B cell (primary cell): Measurements from ENCODE around the gene KRT39.

ENCODE experiments used
- CTCF ChIP-seq: fragments of 200-600 bp; IDR thresholded peaks from one replicate; pipeline ENCODE4 v1.8.0; 2022; ENCODE audit warnings: antibody characterized with exemption, mild to moderate bottlenecking
- EZH2 ChIP-seq: IDR thresholded peaks from 2 replicates; pipeline ENCODE4 v1.6.1; 2012; ENCODE audit warnings: borderline replicate concordance, low read depth, mild to moderate bottlenecking, moderate library complexity, low read length; ENCODE audit not compliant: insufficient read depth, poor library complexity, severe bottlenecking

- TF ChIP-seq CTCF, result no peak
- TF ChIP-seq EZH2, result no peak
Measured at GRCh38 chr17:41015454-41015853, 48.7 kb upstream of the KRT39 start.
